Loucy (cell line): ENCODE measurements around the gene ING5.

Experiments
- EZH2phosphoT487 ChIP-seq: fragments of 200-600 bp; IDR thresholded peaks from 2 replicates; pipeline ENCODE4 v1.6.1; 2018; ENCODE audit warnings: antibody characterized with exemption, mild to moderate bottlenecking, moderate library complexity, borderline replicate concordance
- TF ChIP-seq, protein P1 (sequence below): fragments of 200-600 bp; sonication (generic); conservative IDR thresholded peaks from 2 replicates; pipeline ENCODE4 v1.5.1; 2014; ENCODE audit warnings: mild to moderate bottlenecking, antibody characterized with exemption, low read length

DNA sequence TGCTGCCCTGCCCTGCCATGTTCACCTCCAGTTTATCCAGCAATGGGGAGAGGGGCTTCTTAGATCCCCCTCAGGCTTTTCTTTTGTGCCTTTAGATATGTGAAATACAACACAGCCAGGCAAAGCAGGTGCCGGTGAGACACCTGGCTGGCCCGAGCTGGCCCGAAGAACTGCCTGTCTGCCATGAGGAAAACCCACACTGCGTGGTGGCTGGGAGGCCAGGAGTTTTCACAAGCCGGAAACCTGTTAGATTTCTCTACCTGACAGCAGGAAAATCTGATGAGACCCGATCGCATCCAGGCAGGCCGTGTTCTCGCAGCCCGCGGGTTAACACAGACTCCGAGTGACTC is 69.1 kb downstream of the ING5 start:
- TF ChIP-seq, protein P1, sequence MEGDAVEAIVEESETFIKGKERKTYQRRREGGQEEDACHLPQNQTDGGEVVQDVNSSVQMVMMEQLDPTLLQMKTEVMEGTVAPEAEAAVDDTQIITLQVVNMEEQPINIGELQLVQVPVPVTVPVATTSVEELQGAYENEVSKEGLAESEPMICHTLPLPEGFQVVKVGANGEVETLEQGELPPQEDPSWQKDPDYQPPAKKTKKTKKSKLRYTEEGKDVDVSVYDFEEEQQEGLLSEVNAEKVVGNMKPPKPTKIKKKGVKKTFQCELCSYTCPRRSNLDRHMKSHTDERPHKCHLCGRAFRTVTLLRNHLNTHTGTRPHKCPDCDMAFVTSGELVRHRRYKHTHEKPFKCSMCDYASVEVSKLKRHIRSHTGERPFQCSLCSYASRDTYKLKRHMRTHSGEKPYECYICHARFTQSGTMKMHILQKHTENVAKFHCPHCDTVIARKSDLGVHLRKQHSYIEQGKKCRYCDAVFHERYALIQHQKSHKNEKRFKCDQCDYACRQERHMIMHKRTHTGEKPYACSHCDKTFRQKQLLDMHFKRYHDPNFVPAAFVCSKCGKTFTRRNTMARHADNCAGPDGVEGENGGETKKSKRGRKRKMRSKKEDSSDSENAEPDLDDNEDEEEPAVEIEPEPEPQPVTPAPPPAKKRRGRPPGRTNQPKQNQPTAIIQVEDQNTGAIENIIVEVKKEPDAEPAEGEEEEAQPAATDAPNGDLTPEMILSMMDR: no peak
- TF ChIP-seq EZH2phosphoT487: no peak
